Thyroid gland (tissue), 4 donors: ENCODE data around the gene UNCX.
A peak's percentile ranks its signal among the peaks of the same experiment; 100 is the strongest.

ENCODE experiments used
- CTCF ChIP-seq, 6 experiments: fragments of 200-600 bp in 3 of 6; fragments of 450-650 bp in 3 of 6; sonication (generic) in 3 of 6; IDR thresholded peaks; one replicate each; pipeline ENCODE4 v1.5.1; 2016 to 2019; ENCODE audit warnings: antibody characterized with exemption in 6 of 6, mild to moderate bottlenecking in 2 of 6, inconsistent platforms in 1 of 6, moderate library complexity in 1 of 6
- POLR2A ChIP-seq, 2 donors: fragments of 450-650 bp; IDR thresholded peaks; one replicate each; pipeline ENCODE4 v1.6.1; 2017; ENCODE audit warnings: antibody characterized with exemption in 2 of 2, mild to moderate bottlenecking in 2 of 2, moderate library complexity in 1 of 2

GRCh38 chr7:1225441-1226185, 7.1 kb upstream of the UNCX start:
- peak in 5 of 6 experiments; percentile 17 to 78 (median 53) for TF ChIP-seq CTCF (IDR thresholded peaks at IDR 0.05)
- TF ChIP-seq POLR2A (IDR thresholded peaks at IDR 0.05), result no peak
